GM23248 (cell line): Measurements from ENCODE around the gene POC1A.

Experiments used
- EZH2 ChIP-seq: fragments of 200-600 bp; sonication (generic); IDR thresholded peaks from 2 replicates; pipeline ENCODE4 v1.6.1; 2018; ENCODE audit warnings: antibody characterized with exemption, mild to moderate bottlenecking; ENCODE audit not compliant: insufficient read depth, poor library complexity, severe bottlenecking
- EZH2phosphoT487 ChIP-seq: fragments of 200-600 bp; sonication (generic); IDR thresholded peaks from 2 replicates; pipeline ENCODE4 v1.6.1; 2018; ENCODE audit warnings: antibody characterized with exemption, moderate library complexity, mild to moderate bottlenecking, low read depth; ENCODE audit not compliant: insufficient read depth

DNA sequence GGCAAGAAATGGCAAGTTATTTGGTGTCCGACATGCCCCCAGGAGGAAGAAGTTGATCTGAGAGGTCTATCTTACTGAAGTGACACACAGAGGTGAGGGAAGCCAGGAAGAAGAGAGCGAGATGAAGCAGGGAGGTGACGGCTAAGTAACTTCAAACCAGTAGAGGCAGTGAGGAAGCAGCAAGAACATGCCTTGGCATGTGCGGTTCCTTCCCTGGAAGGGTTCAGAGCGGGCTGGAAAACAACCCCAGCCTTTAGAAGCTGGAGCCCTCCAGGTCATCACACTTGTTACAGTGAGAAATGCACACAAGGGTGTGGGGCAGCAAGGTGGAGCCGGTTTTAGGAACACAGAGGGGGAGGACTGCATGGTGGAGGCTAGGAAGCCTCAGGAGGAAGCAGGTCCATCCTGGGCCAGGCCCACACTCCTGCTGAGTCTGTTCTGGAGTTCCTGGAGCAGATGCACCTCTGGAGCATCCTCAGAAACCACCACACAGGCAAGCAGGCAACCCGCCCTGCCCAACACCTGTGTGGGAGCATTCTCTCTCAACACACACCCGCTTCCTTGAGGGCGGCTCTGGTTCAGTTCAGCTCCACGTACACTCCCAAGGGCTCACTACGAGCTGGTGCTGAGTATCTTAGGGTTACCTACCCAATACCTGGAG, 47.1 kb downstream of the POC1A start:
- no peak for TF ChIP-seq EZH2phosphoT487
- TF ChIP-seq EZH2 = no peak
